GM19240 (cell line): Measurements from ENCODE around the gene ZNF512.
"Not testable (repeated sequence)": the region's sequence is repeated elsewhere in the genome, so short reads cannot be mapped to it uniquely, and the experiment has no call there.

Experiments
- DNase-seq: peaks from one replicate; pipeline ENCODE4 v3.0.0; 2011; ENCODE audit warnings: low spot score; ENCODE audit not compliant: insufficient read length

ZNF512 gene, protein sequence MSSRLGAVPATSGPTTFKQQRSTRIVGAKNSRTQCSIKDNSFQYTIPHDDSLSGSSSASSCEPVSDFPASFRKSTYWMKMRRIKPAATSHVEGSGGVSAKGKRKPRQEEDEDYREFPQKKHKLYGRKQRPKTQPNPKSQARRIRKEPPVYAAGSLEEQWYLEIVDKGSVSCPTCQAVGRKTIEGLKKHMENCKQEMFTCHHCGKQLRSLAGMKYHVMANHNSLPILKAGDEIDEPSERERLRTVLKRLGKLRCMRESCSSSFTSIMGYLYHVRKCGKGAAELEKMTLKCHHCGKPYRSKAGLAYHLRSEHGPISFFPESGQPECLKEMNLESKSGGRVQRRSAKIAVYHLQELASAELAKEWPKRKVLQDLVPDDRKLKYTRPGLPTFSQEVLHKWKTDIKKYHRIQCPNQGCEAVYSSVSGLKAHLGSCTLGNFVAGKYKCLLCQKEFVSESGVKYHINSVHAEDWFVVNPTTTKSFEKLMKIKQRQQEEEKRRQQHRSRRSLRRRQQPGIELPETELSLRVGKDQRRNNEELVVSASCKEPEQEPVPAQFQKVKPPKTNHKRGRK

DNA sequence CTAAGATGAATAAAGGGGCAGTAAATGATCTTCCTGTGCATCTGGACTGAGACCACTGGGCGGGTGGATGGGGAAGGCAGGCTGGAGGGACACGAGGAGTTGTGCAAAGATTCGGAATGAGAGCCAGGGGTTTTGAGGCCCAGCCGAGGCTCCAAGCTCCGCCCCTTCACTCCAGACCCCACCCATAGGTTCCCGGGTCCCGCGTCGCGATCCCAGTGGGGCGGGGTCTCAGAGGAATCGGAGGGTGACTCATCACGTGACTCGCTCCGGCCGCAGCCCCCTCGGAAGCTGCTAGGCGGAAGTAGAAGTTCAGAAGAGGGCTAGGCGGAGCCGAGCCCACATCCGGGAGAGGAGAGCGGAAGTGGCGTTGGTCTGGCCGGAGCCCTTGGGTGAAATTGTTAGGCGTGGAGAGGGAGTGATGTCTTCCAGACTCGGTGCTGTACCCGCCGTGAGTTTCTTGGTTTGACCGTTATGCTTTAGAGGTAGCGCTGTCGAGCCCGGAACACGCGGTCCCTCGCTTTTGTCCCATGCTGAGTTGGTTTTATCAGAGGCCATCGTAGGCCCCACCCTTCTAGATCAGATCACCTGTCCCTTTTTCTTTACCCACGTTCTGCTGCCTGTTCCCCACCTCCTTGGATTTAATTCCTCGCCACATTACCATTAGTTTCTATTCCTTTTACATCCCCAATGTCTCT lies at the start of gene ZNF512:
TSS of gene ZNF512 (plus strand) at position 348 of the 695 bp plus-strand sequence. CDS start at position 419, 71 bp downstream.
- peak; percentile 75 for DNase-seq

DNA sequence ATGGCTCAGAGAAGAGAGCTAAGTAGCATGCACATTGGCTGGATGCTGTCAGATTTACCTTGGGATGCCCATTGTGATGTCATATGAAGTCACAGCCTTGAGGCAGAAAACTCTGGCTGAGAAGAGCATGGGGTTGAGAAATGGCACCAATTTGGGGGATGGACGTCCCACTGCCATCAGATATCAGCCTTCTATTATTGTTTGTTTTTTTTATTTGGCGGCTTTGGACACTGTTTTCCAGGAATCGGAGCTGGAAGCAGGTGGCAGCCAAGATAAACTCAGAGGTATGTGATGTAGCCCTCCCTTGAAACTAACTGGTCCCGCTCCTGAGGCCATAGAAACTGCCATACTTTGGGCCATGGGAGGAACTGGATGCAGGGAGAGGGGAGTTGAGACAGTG lies 45.6 kb upstream of the ZNF512 start:
- DNase-seq: no peak

DNA sequence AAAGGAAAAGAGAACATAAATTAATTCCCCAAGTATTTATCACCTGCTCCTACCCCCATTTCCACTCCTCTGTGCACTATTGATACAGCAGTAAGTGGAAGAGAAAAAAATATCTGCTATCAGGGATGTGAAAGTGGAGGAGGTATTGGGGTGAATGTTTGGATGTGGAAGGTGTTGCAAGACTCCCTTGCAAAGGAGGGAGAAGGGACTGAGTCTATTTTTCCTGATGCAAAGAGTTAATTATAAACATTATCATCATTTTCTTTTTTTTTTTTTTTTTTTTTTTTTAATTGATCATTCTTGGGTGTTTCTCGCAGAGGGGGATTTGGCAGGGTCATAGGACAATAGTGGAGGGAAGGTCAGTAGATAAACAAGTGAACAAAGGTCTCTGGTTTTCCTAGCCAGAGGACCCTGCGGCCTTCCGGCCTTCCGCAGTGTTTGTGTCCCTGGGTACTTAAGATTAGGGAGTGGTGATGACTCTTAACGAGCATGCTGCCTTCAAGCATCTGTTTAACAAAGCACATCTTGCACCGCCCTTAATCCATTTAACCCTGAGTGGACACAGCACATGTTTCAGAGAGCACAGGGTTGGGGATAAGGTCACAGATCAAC lies 43.9 kb upstream of the ZNF512 start:
- DNase-seq: not testable (repeated sequence)

DNA sequence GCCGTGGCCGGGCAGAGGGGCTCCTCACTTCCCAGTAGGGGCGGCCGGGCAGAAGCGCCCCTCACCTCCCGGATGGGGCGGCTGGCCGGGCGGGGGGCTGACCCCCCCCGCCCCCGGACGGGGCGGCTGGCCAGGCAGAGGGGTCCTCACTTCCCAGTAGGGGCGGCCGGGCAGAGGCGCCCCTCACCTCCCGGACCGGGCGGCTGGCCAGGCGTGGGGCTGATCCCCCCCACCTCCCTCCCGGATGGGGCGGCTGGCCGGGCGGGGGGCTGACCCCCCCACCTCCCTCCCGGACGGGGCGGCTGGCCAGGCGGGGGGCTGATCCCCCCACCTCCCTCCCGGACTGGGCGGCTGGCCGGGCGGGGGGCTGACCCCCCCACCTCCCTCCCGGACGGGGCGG lies 43.2 kb upstream of the ZNF512 start:
- DNase-seq: not testable (repeated sequence)

DNA sequence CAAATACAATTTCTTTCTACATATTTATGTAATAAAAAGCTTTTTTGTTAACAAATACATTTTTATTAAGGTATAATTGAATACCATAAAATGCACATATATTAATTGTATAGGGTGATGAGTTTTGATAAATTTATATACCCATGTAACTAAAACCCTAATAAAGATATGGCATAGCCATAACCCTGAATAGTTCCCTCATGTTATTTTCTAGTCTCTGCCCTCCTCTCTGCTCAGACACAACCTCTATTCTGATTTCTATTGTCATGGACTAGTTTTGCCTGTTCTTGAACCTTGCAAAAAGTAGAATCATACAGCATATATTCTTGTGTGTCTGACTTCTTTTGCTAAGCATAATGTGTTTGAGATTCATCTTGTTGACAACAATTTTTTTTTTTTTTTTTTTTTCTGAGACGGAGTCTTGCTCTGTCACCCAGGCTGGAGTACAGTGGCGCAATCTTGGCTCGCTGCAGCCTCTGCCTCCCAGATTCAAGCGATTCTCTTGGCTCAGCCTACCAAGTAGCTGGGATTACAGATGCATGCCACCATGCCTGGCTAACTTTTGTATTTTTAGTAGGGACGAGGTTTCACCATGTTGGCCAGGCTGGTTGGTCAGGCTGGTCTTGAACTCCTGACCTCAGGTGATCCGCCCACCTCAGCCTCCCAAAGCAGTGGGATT lies 38.6 kb upstream of the ZNF512 start:
- DNase-seq: no peak

DNA sequence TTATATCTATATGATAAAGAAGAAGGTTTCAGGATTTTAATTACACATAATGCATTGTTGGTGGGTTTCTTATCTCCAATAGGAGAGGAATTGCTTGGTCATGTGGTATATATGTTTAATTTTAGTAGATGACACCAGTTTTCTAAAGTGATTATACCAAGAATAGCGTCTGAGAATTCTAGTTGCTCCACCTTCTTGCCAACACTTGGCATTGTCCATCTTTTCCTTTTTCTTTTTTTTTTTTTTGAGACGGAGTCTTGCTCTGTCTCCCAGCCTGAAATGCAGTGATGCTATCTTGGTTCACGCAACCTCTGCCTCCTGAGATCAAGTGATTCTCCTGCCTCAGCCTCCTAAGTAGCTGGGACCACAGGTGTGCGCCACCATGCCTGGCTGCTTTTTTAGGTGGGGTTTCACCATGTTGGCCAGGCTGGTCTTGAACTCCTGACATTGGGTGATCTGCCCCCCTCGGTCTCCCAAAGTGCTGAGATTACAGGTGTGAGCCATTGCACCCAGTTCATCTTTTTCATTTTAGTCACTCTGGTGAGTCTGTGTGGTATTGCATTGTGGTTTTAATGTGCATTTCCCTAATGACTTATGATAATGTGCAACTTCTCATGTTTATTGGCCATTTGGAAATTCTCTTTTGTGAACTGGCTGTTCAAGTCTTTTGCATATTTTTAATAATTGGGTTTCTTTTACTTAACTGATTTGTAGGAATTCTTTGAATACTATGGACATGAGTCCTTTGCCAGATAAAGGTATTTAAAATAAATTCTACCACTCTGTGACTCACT lies 37.3 kb upstream of the ZNF512 start:
- DNase-seq: no peak

DNA sequence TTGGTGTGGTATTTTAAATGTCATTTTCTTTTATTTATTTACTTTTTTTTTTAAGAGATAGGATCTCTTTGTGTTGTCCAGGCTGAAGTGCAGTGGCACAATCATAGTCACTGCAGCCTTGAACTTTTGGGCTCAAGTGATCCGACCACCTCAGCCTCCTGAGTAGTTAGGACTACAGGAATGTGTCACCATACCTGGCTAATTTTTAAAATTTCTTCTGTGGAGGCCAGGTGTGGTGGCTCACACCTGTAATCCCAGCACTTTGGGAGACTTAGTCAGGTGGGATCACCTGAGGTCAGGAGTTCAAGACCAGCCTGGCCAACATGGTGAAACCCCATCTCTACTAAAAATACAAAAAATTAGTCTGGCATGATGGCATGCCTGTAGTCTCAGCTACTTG lies 33.5 kb upstream of the ZNF512 start:
- DNase-seq: no peak

DNA sequence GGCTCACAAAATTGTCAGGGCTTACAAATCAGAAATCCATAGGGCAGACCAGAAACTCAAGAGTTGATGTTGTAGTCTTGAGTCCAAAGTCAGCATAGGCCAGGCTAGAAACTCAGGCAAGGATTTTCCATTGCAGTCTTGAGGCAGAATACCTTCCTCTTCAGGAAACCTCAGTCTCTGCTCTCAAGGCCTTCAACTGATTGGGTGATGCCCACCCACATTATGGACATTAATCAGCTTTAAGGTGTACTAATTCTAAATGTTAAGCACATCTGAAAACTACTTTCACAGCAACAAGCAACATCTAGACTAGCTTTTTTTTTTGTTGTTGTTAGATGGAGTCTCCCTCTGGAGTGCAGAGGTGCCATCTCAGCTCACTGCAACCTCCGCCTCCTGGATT lies 31.3 kb upstream of the ZNF512 start:
- DNase-seq: no peak

DNA sequence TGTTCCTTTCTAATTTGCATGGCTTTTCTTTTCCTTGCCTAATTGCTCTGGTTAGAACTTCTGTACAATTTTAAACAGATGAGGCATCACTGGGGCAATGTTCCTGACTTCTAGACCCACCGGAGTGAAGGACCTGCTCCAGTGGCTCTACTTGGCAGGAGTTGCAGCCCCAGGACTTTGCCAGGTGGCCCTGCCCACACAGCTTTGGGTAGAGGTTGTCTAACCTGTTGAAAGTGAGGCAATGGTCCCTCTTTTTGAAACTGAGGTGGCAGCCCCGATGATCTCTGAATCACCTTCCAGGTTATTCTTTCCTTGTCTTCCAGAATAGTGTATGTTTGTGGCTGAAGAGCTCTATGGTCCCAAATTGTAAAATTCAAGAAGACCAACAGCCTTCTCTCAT lies 29.9 kb upstream of the ZNF512 start:
- DNase-seq: no peak

DNA sequence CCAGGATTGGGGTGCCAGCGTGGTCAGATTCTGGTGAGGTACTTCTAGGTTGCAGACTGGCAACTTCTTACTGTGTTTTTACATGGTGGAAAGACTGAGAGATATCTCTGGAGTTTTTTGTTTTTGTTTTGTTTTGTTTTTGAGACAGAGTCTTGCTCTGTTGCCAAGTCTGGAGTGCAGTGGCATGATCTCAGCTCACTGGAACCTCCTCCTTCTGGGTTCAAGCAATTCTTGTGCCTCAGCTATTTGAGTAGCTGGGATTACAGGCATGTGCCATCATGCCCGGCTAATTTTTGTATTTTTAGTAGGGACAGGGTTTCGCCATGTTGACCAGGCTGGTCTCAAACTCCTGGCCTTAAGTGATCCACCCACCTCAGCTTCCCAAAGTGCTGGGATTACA lies 28.4 kb upstream of the ZNF512 start:
- not testable (repeated sequence) for DNase-seq

DNA sequence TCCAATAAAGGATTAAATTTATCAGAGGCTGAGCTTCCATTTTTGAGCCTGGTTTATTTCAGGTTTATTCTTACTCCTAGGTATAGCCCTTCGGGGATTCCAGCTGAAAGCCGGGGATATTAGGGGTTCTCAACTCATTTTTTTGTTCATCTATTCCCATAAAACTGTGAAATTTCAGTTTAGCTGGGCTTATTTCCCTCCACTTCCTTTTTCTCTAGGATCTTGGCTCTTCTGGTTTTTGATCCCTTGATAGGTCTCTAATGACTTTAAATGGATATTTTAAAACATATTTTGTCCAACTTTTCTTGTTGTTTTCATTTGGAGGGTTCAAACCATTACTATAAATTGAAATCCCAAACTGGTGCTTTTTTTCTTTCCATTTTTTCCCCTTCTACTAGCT lies 23.6 kb upstream of the ZNF512 start:
- no peak for DNase-seq

DNA sequence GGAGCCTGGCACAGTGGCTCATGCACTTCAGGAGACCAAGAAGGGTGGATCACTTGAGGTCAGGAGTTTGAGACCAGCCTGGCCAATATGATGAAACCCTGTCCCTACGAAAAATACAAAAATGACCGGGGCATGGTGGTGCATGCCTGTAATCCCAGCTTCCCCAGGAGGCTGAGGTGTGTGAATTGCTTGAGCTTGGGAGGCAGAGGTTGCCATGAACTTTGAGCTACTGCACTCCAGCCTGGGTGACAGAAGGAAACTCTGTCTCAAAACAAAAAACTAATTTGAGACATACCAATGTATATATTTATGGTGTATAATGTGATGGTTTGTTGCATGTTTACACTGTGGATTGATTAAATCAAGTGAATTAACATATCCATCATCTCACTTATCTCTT lies 21.8 kb upstream of the ZNF512 start:
- DNase-seq: no peak

DNA sequence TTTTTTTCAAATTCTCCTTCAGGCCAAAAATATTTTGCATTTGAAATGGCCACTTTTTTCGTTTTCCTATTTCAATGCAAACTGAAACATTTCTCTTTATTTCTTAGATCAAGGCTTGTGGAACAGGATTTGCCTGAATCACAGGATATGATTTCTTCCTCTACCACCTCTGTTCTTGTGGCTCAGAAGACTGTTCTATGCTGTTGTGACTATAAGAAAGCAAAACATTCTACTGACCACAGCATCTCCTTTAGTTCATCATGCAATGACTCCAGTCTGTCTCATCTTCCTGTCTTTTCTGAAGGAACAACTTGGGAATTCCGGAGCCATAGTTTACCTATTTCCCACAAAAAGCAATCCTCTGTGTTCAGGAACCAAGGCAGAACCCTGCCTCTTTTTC lies 16.2 kb upstream of the ZNF512 start:
- no peak for DNase-seq

DNA sequence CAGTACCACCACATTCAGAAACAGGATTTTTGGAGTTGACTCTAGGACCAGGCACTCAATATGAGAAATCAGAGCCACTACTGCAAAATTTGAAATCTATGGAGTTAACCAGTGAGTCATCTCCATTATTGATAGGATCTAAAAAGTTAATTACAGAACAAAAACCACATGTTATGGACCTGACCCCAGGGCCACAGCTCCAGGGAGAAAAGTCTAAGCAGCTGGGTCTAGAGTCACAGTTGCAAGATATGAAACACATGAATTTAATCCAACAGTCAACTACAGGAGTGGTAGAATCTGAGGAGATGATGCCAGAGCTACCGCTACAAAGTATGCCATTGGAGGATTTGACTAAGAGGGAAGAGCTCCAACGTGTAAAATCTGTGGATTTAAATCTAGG lies 13.4 kb upstream of the ZNF512 start:
- DNase-seq: no peak

DNA sequence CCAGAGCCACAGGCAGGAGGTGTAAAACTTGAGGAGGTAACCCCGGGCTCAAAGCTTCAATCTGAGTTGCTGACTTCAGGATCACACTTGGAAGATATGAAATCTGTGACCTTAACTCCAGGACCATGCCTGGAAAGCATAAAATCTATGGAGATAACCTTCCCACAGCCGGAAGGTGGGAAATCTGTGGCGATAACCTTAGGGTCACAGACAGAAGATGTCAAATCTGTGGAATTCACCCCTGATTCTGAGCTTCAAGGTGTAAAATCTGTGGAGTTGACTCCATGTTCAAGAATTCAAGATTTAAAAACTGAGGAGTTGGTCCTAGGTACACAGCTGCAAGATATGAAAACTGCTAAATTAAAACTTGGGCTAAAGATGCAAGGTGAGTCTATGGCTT lies 11.6 kb upstream of the ZNF512 start:
- DNase-seq: no peak

DNA sequence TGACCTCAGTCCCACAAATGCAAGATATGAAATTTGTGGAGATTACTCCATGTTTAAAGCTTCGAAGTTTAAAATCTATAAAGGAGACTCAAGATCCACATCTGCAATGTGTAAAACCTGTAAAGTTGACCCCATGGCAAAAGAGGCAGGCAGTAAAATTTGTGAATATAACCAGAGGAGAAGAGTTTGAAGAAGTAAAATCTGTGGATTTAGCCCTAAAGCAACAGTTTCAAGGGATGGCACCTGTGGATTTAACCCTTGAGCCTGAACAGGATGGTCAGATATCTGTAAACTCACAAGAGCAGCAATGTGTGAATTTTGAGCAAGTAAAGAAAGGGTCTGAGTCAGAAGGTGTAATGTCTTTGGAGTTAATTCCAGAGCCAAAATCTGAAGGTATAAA lies 11.2 kb upstream of the ZNF512 start:
- no peak for DNase-seq

DNA sequence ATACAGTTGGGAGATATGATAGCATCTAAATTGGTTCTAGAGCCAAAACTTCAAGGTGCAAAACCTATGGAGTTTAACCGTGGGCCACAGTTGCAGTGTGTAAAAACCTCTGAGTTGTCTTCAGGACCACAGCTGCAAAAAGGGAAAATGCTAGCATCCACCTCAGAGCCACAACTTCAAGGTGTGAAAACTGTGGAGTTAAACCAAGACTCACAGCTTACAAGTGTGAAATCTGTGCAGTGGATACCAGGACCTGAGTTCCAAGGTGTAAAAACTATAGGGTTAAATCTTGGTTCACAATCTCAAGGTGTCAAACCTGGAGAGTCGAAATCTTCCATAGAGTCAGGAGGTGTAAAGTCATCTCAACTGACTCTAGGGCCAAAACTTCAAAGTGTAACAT lies 10.4 kb upstream of the ZNF512 start:
- no peak for DNase-seq

DNA sequence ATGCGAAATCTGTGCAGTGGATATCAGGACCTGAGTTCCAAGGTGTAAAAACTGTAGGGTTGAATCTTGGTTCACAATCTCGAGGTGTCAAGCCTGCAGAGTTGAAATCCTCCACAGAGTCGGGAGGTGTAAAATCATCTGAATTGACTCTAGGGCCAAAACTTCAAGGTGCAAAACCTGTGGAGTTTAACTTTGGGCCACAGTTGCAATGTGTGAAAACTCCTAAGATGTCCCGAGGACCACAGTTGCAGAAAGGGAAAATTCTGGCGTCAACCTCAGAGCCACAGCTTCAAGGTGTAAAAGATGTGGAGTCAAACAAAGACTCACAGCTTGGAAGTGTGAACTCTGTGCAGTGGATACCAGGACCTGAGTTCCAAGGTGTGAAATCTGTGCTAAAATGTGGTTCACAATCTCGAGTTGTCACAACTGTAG lies 9.8 kb upstream of the ZNF512 start:
- DNase-seq: no peak

DNA sequence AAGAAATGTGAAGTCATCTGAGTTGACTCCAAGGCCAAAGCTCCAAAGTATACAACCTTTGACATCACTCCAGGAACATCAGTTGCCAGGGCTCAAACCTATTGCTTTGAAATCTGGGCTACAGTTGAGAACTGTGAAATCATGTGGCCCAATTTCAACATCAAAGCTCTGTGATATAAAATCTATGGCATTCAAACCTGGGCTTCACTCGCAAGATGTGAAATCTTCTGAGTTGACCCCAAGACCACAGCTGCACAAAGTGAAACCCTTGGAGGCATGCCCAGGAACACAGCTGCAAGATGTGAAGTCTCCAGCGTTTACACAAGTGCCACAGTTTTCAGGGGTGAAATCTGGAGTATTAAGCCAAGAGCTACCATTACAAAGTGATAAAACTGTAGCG lies 9.4 kb upstream of the ZNF512 start:
- no peak for DNase-seq

DNA sequence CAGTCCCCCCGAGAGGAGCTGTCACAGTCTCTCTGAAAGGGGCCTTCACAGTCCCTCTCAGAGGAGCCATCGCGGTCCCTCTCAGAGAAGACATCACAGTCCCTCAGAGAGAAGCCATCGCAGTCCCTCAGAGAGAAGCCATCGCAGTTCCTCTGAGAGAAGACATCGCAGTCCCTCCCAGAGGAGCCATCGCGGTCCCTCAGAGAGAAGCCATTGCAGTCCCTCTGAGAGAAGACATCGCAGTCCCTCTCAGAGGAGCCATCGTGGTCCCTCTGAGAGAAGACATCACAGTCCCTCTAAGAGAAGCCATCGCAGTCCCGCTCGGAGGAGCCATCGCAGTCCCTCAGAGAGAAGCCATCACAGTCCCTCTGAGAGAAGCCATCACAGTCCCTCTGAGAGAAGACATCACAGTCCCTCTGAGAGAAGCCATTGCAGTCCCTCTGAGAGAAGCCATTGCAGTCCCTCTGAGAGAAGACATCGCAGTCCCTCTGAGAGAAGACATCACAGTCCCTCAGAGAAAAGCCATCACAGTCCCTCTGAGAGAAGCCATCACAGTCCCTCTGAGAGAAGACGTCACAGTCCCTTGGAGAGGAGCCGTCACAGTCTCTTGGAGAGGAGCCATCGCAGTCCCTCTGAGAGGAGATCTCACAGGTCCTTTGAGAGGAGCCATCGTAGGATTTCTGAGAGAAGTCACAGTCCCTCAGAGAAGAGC lies 1.3 kb upstream of the ZNF512 start:
- no peak for DNase-seq
